HepG2 (cell line): ENCODE results near the gene FHIT. TPM values are rescaled to one million over a fixed set of nuclear protein-coding genes. Genes with fewer than 3 reads are reported as not detected.

Experiments
- ATAC-seq: fragments of 200-7000 bp; cut with Tn5 transposase; 3 replicates; pipeline ENCODE4 v1.9.1; 2020; ENCODE audit warnings: mild to moderate bottlenecking, moderate library complexity
- BruUV-seq: library from RNA; stranded (reverse); fragments of 400-500 nt; replicated peaks from 2 replicates; lab custom pipeline; 2021; lab: Mats Ljungman, UMichigan
- CTCF ChIA-PET: fragments of 300-600 bp; formaldehyde crosslinking; extraction: SDS; loops from one replicate; lab custom pipeline; 2021; ENCODE audit warnings: low total read pairs, inconsistent platforms, low intra/inter-chr PET ratio; lab: Yijun Ruan, JAX
- POLR2A ChIA-PET: fragments of 350-600 bp; sonication (Branson Sonifier 250); formaldehyde crosslinking; loops from one replicate; lab custom pipeline; 2020; ENCODE audit warnings: antibody characterized with exemption, inconsistent platforms; lab: Yijun Ruan, JAX
- DNase-seq: peaks from one replicate; pipeline ENCODE4 v3.0.0-alpha.2; 2015; ENCODE audit warnings: low spot score
- FAIRE-seq: peaks from 3 replicates; lab custom pipeline; 2011; peaks lifted over from hg19 to GRCh38; lab: Jason Lieb, UNC
- H2AFZ ChIP-seq: one replicate; pipeline ENCODE4 v1.6.1; 2011; ENCODE audit warnings: low read length, inconsistent platforms
- H3K27ac ChIP-seq: fragments of 300-600 bp; 3 replicates; pipeline ENCODE4 v1.8.0; 2011; ENCODE audit warnings: mixed run types, mild to moderate bottlenecking, mixed read lengths, low read length, inconsistent platforms; ENCODE audit not compliant: insufficient read depth; ENCODE audit errors: extremely low read length
- H3K27me3 ChIP-seq, 2 experiments: fragments of 200-600 bp in 1 of 2; 2 replicates in 1 of 2; 3 replicates in 1 of 2; pipeline versions ENCODE4 v1.6.0 to v1.8.0; 2011; ENCODE audit warnings: low read length in 2 of 2, mild to moderate bottlenecking in 2 of 2, moderate library complexity in 2 of 2, inconsistent platforms in 1 of 2; ENCODE audit not compliant: insufficient read depth in 2 of 2, control insufficient read depth in 1 of 2
- H3K36me3 ChIP-seq, 2 experiments: fragments of 200-600 bp in 1 of 2; replicated peaks in 1 of 2; 2 replicates in 1 of 2; 3 replicates in 1 of 2; pipeline versions ENCODE4 v1.5.1 to v1.8.0; 2011; ENCODE audit warnings: low read length in 2 of 2, inconsistent platforms in 1 of 2; ENCODE audit not compliant: insufficient read depth in 2 of 2, control insufficient read depth in 1 of 2
- H3K4me1 ChIP-seq: 2 replicates; pipeline ENCODE4 v1.5.1; 2012; ENCODE audit warnings: low read length, inconsistent platforms; ENCODE audit not compliant: insufficient read depth
- H3K4me2 ChIP-seq: 2 replicates; pipeline ENCODE4 v1.6.0; 2011; ENCODE audit warnings: low read depth, low read length, inconsistent platforms
- H3K4me3 ChIP-seq, 3 experiments: fragments of 200-600 bp in 1 of 3; sonication (generic), shearing (Covaris generic) in 1 of 3; replicated peaks in 1 of 3; 2 replicates each; pipeline ENCODE4 v1.5.1; 2011 to 2016; ENCODE audit warnings: low read length in 3 of 3, inconsistent platforms in 2 of 3, low read depth in 2 of 3, mild to moderate bottlenecking in 2 of 3, control low read depth in 1 of 3, mixed read lengths in 1 of 3; ENCODE audit not compliant: insufficient read depth in 1 of 3
- H3K79me2 ChIP-seq: one replicate; pipeline ENCODE4 v1.6.1; 2011; ENCODE audit warnings: low read length, inconsistent platforms; ENCODE audit not compliant: insufficient read depth
- H3K9ac ChIP-seq: 2 replicates; pipeline ENCODE4 v1.6.0; 2011; ENCODE audit warnings: mild to moderate bottlenecking, low read depth, low read length, inconsistent platforms; ENCODE audit not compliant: insufficient read depth
- H3K9me3 ChIP-seq: 2 replicates; pipeline ENCODE4 v1.5.1; 2012; ENCODE audit warnings: mild to moderate bottlenecking, low read length
- H4K20me1 ChIP-seq: 2 replicates; pipeline ENCODE4 v1.6.0; 2011; ENCODE audit warnings: inconsistent platforms, mild to moderate bottlenecking, low read length, moderate library complexity; ENCODE audit not compliant: insufficient read depth
- ESRRA ChIP-seq: sonication (generic); formaldehyde crosslinking; IDR thresholded peaks from 2 replicates; pipeline ENCODE4 v1.5.1; 2020; ENCODE audit warnings: mild to moderate bottlenecking, low read depth, missing genetic modification reagents
- RBFOX2 ChIP-seq: fragments of 200-400 bp; formaldehyde crosslinking; IDR thresholded peaks from 2 replicates; pipeline ENCODE4 v1.6.1; 2017; ENCODE audit warnings: low read depth, mild to moderate bottlenecking, low read length
- ZNF281 ChIP-seq: sonication (generic); formaldehyde crosslinking; IDR thresholded peaks from 2 replicates; pipeline ENCODE4 v1.4.0; 2020; ENCODE audit warnings: missing genetic modification reagents, borderline replicate concordance
- ZNF788 ChIP-seq: sonication (generic); formaldehyde crosslinking; IDR thresholded peaks from 2 replicates; pipeline ENCODE4 v1.5.0; 2020; ENCODE audit warnings: mild to moderate bottlenecking, missing genetic modification reagents, borderline replicate concordance
- WGBS: methylation state at CpG from one replicate; pipeline ENCODE4 v1.1.6; 2017; ENCODE audit warnings: low lambda C conversion rate; 5-methylcytosine and 5-hydroxymethylcytosine counted together
- in situ Hi-C: cut with HindIII; loops from 2 replicates; pipeline ENCODE4 v1.10.0; 2017; ENCODE audit warnings: low pct_unique_long_range_greater_than_20kb; ENCODE audit not compliant: extremely low pct_ligation_motif_present
- intact Hi-C: fragments of 100-400 bp; cut with micrococcal nuclease; formaldehyde crosslinking; loops from one replicate; pipeline ENCODE4 v1.10.0; 2022; ENCODE audit not compliant: unreplicated experiment
- polyA plus RNA-seq, 8 experiments: library from polyadenylated mRNA; depleted of rRNA in 3 of 8; stranded (reverse) in 7 of 8; unstranded in 1 of 8; fragments of >200 nt; fragmentation: Illumina TruSeq in 4 of 8; extraction: Trizol in 4 of 8; gene quantifications; 2 replicates each; pipeline versions ENCODE4 v1.2.1 to v1.2.3, GENCODE V29; 2011 to 2016; ENCODE audit warnings: low read depth in 4 of 8, missing spikeins in 1 of 8, mixed read lengths in 1 of 8; ENCODE audit not compliant: insufficient read depth in 1 of 8
- total RNA-seq, 5 experiments: library from RNA; depleted of rRNA; stranded (reverse); fragments of >200 nt; fragmentation: Illumina TruSeq; extraction: Trizol; gene quantifications; 2 replicates each; pipeline ENCODE4 v1.2.3, GENCODE V29; 2016; ENCODE audit warnings: low read depth in 1 of 5
- TF ChIP-seq, protein P1 (sequence below): sonication (generic); formaldehyde crosslinking; IDR thresholded peaks from 2 replicates; pipeline ENCODE4 v1.5.0; 2020; ENCODE audit warnings: missing genetic modification reagents

The FHIT gene
- total and polyA plus RNA-seq, 2 of the 13 experiments (the other 11 are each of a cell fraction or from before 2014, with no cell fraction given): 4.0 to 4.6 TPM

GRCh38 chr3:60758831-60759230 lies 492.4 kb downstream of the FHIT start:
- H2AFZ ChIP-seq: no peak overlapping the region
- H3K9me3 ChIP-seq: no peaks in the 10 kb centered on the region
- ChIA-PET POLR2A (no interaction called here), CTCF (no interaction called here)
- H4K20me1 ChIP-seq: no peaks in the 10 kb centered on the region
- TF ChIP-seq RBFOX2 (no peak), ESRRA (CRISPR knock-in tag) (no peak), ZNF281 (CRISPR knock-in tag) (no peak), ZNF788 (no peak)
- TF ChIP-seq, protein P1, sequence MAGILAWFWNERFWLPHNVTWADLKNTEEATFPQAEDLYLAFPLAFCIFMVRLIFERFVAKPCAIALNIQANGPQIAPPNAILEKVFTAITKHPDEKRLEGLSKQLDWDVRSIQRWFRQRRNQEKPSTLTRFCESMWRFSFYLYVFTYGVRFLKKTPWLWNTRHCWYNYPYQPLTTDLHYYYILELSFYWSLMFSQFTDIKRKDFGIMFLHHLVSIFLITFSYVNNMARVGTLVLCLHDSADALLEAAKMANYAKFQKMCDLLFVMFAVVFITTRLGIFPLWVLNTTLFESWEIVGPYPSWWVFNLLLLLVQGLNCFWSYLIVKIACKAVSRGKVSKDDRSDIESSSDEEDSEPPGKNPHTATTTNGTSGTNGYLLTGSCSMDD (CRISPR knock-in tag): no peak
- WGBS: 59% methylated on average over 5 of the region's 5 CpGs
- no TSS peak for BruUV-seq
- no peak for ATAC-seq
- intact Hi-C loops (loop anchor here (5.0 to 10.0 kb wide), 3 partner anchors 186 to 1426 kb away; partner anchors contain the start of gene FHIT), in situ Hi-C loops (loop anchor here (10.0 kb wide), 1 partner anchor 616 kb away; no protein-coding TSS in a partner anchor)
- H3K4me1 ChIP-seq: no peaks in the 10 kb centered on the region
- no peaks in the 10 kb centered on the region for H3K27me3 ChIP-seq
- no peak for DNase-seq
- no peak for FAIRE-seq
- H3K4me3 ChIP-seq: no peak overlapping the region
- no peak overlapping the region for H3K9ac ChIP-seq
- H3K4me2 ChIP-seq: no peak overlapping the region
- no peaks in the 10 kb centered on the region for H3K36me3 ChIP-seq
- no peak overlapping the region for H3K27ac ChIP-seq
- H3K79me2 ChIP-seq: no peaks in the 10 kb centered on the region
